ENCODE data around the gene MSRB3. TPM values are rescaled to one million over a fixed set of nuclear protein-coding genes. Genes with fewer than 3 reads are reported as not detected.
"Not testable (repeated sequence)": the region's sequence is repeated elsewhere in the genome, so short reads cannot be mapped to it uniquely, and the experiment has no call there.

Gene MSRB3
- total RNA-seq, 1 donor from 2014 or later = 1.6 TPM

GRCh38 chr12:65465766-65466547 lies 187.5 kb downstream of the MSRB3 start:
- H3K27me3 ChIP-seq (ENCODE audit: control insufficient read depth, insufficient read depth, low read length) = no peaks in the 10 kb centered on the region
- TF ChIP-seq, protein P1, sequence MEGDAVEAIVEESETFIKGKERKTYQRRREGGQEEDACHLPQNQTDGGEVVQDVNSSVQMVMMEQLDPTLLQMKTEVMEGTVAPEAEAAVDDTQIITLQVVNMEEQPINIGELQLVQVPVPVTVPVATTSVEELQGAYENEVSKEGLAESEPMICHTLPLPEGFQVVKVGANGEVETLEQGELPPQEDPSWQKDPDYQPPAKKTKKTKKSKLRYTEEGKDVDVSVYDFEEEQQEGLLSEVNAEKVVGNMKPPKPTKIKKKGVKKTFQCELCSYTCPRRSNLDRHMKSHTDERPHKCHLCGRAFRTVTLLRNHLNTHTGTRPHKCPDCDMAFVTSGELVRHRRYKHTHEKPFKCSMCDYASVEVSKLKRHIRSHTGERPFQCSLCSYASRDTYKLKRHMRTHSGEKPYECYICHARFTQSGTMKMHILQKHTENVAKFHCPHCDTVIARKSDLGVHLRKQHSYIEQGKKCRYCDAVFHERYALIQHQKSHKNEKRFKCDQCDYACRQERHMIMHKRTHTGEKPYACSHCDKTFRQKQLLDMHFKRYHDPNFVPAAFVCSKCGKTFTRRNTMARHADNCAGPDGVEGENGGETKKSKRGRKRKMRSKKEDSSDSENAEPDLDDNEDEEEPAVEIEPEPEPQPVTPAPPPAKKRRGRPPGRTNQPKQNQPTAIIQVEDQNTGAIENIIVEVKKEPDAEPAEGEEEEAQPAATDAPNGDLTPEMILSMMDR (IDR thresholded peaks at IDR 0.05; ENCODE audit: insufficient read depth, low read length, severe bottlenecking) = no peak
- FAIRE-seq = no peak
- no peak for DNase-seq (ENCODE audit: low read depth)
- H3K36me3 ChIP-seq (ENCODE audit: control insufficient read depth, insufficient read depth, low read length) = no peaks in the 10 kb centered on the region
- no peak overlapping the region for H3K4me3 ChIP-seq (ENCODE audit: low read depth, low read length)

- H3K36me3 ChIP-seq (ENCODE audit: control insufficient read depth, insufficient read depth, low read length) = no peaks in the 10 kb centered on the region
- no peak overlapping the region for H3K4me3 ChIP-seq (ENCODE audit: low read depth, low read length)
- DNase-seq (ENCODE audit: low read depth) = no peak
- no peak for FAIRE-seq
- no peaks in the 10 kb centered on the region for H3K27me3 ChIP-seq (ENCODE audit: control insufficient read depth, insufficient read depth, low read length)
- TF ChIP-seq, protein P1 (IDR thresholded peaks at IDR 0.05; ENCODE audit: insufficient read depth, low read length, severe bottlenecking) = no peak
Measured at GRCh38 chr12:65466911-65467310, 188.4 kb downstream of the MSRB3 start.

DNA sequence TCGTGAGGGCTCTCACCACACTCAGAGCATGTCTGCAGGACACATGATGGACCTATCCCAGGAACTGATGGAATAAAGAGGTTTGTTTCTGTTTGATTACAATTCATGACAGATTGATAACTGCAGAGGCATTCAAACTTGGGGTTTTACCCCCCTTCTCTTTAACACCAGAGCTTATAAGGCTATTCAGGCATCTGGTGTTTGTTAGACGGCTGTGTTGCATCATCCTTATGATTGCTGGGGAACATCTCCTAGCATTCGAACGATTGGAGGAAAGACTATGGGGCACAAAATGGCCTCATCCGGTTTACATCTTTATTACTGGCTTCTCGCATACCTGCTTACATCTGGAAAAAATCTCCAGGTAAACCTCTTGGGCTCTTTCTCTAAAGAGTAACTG lies 191.8 kb downstream of the MSRB3 start:
- FAIRE-seq (no peak), DNase-seq (ENCODE audit: low read depth) (no peak)
- H3K36me3 ChIP-seq (ENCODE audit: control insufficient read depth, insufficient read depth, low read length) = no peaks in the 10 kb centered on the region
- H3K4me3 ChIP-seq (ENCODE audit: low read depth, low read length) = no peak overlapping the region
- H3K27me3 ChIP-seq (ENCODE audit: control insufficient read depth, insufficient read depth, low read length) = peaks cover 1% of the 10 kb centered on the region
- TF ChIP-seq, protein P1 (IDR thresholded peaks at IDR 0.05; ENCODE audit: insufficient read depth, low read length, severe bottlenecking) = no peak

DNA sequence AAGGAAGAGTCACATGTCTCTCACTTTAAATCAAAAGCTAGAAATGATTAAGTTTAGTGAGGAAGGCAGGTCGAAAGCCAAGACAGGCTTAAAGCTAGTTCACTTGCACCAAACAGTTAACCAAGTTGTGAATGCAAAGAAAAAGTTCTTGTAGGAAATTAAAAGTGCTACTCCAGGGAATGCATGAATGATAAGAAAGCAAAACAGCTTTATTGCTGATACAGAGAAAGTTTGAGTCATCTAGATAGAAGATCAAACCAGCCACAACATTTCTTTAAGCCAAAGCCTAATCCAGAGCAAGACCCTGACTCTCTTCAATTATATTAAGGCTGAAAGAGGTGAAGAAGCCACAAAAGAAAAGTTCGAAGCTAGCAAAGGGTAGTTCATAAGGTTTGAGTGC lies 193.6 kb downstream of the MSRB3 start:
- Histone ChIP-seq H3K4me3 (ENCODE audit: low read depth, low read length) (no peak overlapping the region), H3K36me3 (ENCODE audit: control insufficient read depth, insufficient read depth, low read length) (no peaks in the 10 kb centered on the region), H3K27me3 (ENCODE audit: control insufficient read depth, insufficient read depth, low read length) (peaks cover 1% of the 10 kb centered on the region)
- FAIRE-seq (no peak), DNase-seq (ENCODE audit: low read depth) (no peak)
- TF ChIP-seq, protein P1 (IDR thresholded peaks at IDR 0.05; ENCODE audit: insufficient read depth, low read length, severe bottlenecking) = no peak

GRCh38 chr12:65474831-65475230 lies 196.3 kb downstream of the MSRB3 start:
- no peak overlapping the region for H3K4me3 ChIP-seq (ENCODE audit: low read depth, low read length)
- DNase-seq (ENCODE audit: low read depth) (no peak), FAIRE-seq (no peak)
- H3K36me3 ChIP-seq (ENCODE audit: control insufficient read depth, insufficient read depth, low read length) = no peaks in the 10 kb centered on the region
- TF ChIP-seq, protein P1 (IDR thresholded peaks at IDR 0.05; ENCODE audit: insufficient read depth, low read length, severe bottlenecking) = no peak
- peaks cover 1% of the 10 kb centered on the region for H3K27me3 ChIP-seq (ENCODE audit: control insufficient read depth, insufficient read depth, low read length)

GRCh38 chr12:65477721-65478120 lies 199.2 kb downstream of the MSRB3 start:
- Histone ChIP-seq H3K27me3 (ENCODE audit: control insufficient read depth, insufficient read depth, low read length) (peaks cover 1% of the 10 kb centered on the region), H3K4me3 (ENCODE audit: low read depth, low read length) (no peak overlapping the region), H3K36me3 (ENCODE audit: control insufficient read depth, insufficient read depth, low read length) (no peaks in the 10 kb centered on the region)
- TF ChIP-seq, protein P1 (IDR thresholded peaks at IDR 0.05; ENCODE audit: insufficient read depth, low read length, severe bottlenecking) = no peak
- DNase-seq (ENCODE audit: low read depth) (no peak), FAIRE-seq (no peak)

- not testable (repeated sequence) for H3K4me3 ChIP-seq (ENCODE audit: low read depth, low read length); FAIRE-seq; H3K27me3 ChIP-seq (ENCODE audit: control insufficient read depth, insufficient read depth, low read length); DNase-seq (ENCODE audit: low read depth); H3K36me3 ChIP-seq (ENCODE audit: control insufficient read depth, insufficient read depth, low read length)
Measured at GRCh38 chr12:65483891-65484516, 205.5 kb downstream of the MSRB3 start.
